GM10266 (cell line): ENCODE results near the gene RPTOR.

ENCODE experiments used
- DNase-seq: peaks from one replicate; pipeline ENCODE4 v3.0.0; 2012; ENCODE audit errors: extremely low spot score
- CTCF ChIP-seq: IDR thresholded peaks from 2 replicates; pipeline ENCODE4 v1.5.1; 2012; ENCODE audit warnings: mild to moderate bottlenecking, low read depth; ENCODE audit not compliant: control insufficient read depth, insufficient read depth; ENCODE audit errors: missing control alignments

RPTOR gene

GRCh38 chr17:80830020-80830780, 285.6 kb downstream of the RPTOR start:
- DNase-seq, result no peak
- TF ChIP-seq CTCF, result no peak

GRCh38 chr17:80831491-80831890, 286.9 kb downstream of the RPTOR start:
- no peak for TF ChIP-seq CTCF
- no peak for DNase-seq

- TF ChIP-seq CTCF, result no peak
- no peak for DNase-seq
Observed at GRCh38 chr17:80832266-80832676, 287.6 kb downstream of the RPTOR start.

GRCh38 chr17:80832888-80833583, 288.4 kb downstream of the RPTOR start:
- no peak for TF ChIP-seq CTCF
- DNase-seq, result peak; percentile 95

- DNase-seq, result no peak
- no peak for TF ChIP-seq CTCF
Observed at GRCh38 chr17:80833952-80834892, 289.6 kb downstream of the RPTOR start.

- no peak for TF ChIP-seq CTCF
- no peak for DNase-seq
Observed at GRCh38 chr17:80834893-80835275, 290.2 kb downstream of the RPTOR start.
